Peyer's patch (tissue), 4 donors: ENCODE results near the gene KCNMA1.

Source experiments
- CTCF ChIP-seq, 6 experiments: fragments of 450-650 bp in 4 of 6; fragments of 200-600 bp in 2 of 6; sonication (generic) in 1 of 6; IDR thresholded peaks; one replicate each; pipeline ENCODE4 v1.5.1; 2017 to 2019; ENCODE audit warnings: antibody characterized with exemption in 6 of 6, mild to moderate bottlenecking in 3 of 6, moderate library complexity in 1 of 6
- POLR2A ChIP-seq, 2 donors: fragments of 450-650 bp; IDR thresholded peaks; one replicate each; pipeline ENCODE4 v1.5.1; 2017; ENCODE audit warnings: antibody characterized with exemption in 2 of 2, mild to moderate bottlenecking in 2 of 2, moderate library complexity in 2 of 2

- TF ChIP-seq CTCF (IDR thresholded peaks at IDR 0.05) = no peak
- no peak for TF ChIP-seq POLR2A (IDR thresholded peaks at IDR 0.05)
These were observed 44.2 kb upstream of the KCNMA1 start for GRCh38 chr10:77681839-77682238.
